H1 (cell line): ENCODE results near the gene WDR13. TPM values are rescaled to one million over a fixed set of nuclear protein-coding genes. Genes with fewer than 3 reads are reported as not detected.
A peak's percentile ranks its signal among the peaks of the same experiment; 100 is the strongest.

ENCODE experiments used
- CTCF ChIA-PET: fragments of 300-600 bp; sonication (Branson Sonifier 250); formaldehyde crosslinking; loops from one replicate; lab custom pipeline; 2021; ENCODE audit not compliant: partially characterized antibody; lab: Charles Lee
- POLR2A ChIA-PET: fragments of 300-600 bp; sonication (Branson Sonifier 250); formaldehyde crosslinking; loops from one replicate; lab custom pipeline; 2021; ENCODE audit warnings: inconsistent platforms; ENCODE audit not compliant: partially characterized antibody; lab: Charles Lee
- DNase-seq, 2 experiments: peaks; one replicate each; pipeline versions ENCODE4 v3.0.0 to v3.0.0-alpha.2; 2010 to 2022; ENCODE audit warnings: low spot score in 2 of 2, low read depth in 1 of 2, mixed read lengths in 1 of 2
- FAIRE-seq: peaks from 2 replicates; lab custom pipeline; 2011; peaks lifted over from hg19 to GRCh38; lab: Jason Lieb, UNC
- H2AFZ ChIP-seq: 2 replicates; pipeline ENCODE4 v1.8.1; 2012; ENCODE audit warnings: low read length, inconsistent platforms
- H2AK5ac ChIP-seq: 2 replicates; pipeline ENCODE4 v1.6.1; 2013; ENCODE audit warnings: low read depth, low read length
- H2BK120ac ChIP-seq: replicated peaks from 2 replicates; pipeline ENCODE3; 2013; ENCODE audit warnings: low read depth, low read length, inconsistent platforms
- H2BK12ac ChIP-seq: 2 replicates; pipeline ENCODE4 v1.6.1; 2013; ENCODE audit warnings: low read depth, low read length
- H2BK15ac ChIP-seq: 2 replicates; pipeline ENCODE4 v1.6.1; 2013; ENCODE audit warnings: low read length
- H2BK20ac ChIP-seq: 2 replicates; pipeline ENCODE4 v1.6.1; 2013; ENCODE audit warnings: low read length
- H2BK5ac ChIP-seq: 2 replicates; pipeline ENCODE4 v1.6.1; 2013; ENCODE audit warnings: low read depth, low read length
- H3K14ac ChIP-seq: 2 replicates; pipeline ENCODE4 v1.6.1; 2013; ENCODE audit warnings: inconsistent platforms; ENCODE audit not compliant: insufficient read length
- H3K18ac ChIP-seq: 2 replicates; pipeline ENCODE4 v1.6.1; 2013; ENCODE audit warnings: low read length; ENCODE audit errors: extremely low read depth
- H3K23ac ChIP-seq: 2 replicates; pipeline ENCODE4 v1.6.1; 2013; ENCODE audit warnings: inconsistent platforms; ENCODE audit not compliant: insufficient read length
- H3K23me2 ChIP-seq: 2 replicates; pipeline ENCODE4 v1.6.1; 2013; ENCODE audit warnings: low read depth, low read length
- H3K27ac ChIP-seq: 2 replicates; pipeline ENCODE4 v1.6.1; 2011; ENCODE audit warnings: low read depth, low read length, inconsistent platforms
- H3K27me3 ChIP-seq, 4 experiments: replicated peaks in 1 of 4; 1 replicate in 1 of 4; 2 replicates in 3 of 4; pipeline versions ENCODE4 v1.6.1 to v1.8.1; 2011 to 2013; ENCODE audit warnings: low read length in 3 of 4, mild to moderate bottlenecking in 3 of 4, inconsistent platforms in 2 of 4, mixed read lengths in 2 of 4, moderate library complexity in 1 of 4; ENCODE audit not compliant: control insufficient read depth in 3 of 4, insufficient read depth in 3 of 4; ENCODE audit errors: extremely low read depth in 1 of 4
- H3K36me3 ChIP-seq, 4 experiments: 2 replicates each; pipeline versions ENCODE4 v1.6.1 to v1.8.1; 2011 to 2013; ENCODE audit warnings: mild to moderate bottlenecking in 4 of 4, low read length in 3 of 4, moderate library complexity in 2 of 4, control low read depth in 1 of 4, inconsistent platforms in 1 of 4; ENCODE audit not compliant: insufficient read depth in 4 of 4, control insufficient read depth in 2 of 4
- H3K4ac ChIP-seq: replicated peaks from 2 replicates; pipeline ENCODE3; 2013; ENCODE audit warnings: low read length, low read depth, mixed read lengths, inconsistent platforms; ENCODE audit not compliant: insufficient read length
- H3K4me1 ChIP-seq, 4 experiments: replicated peaks in 1 of 4; 1 replicate in 1 of 4; 2 replicates in 3 of 4; pipeline versions ENCODE4 v1.6.1 to v1.8.1; 2011 to 2013; ENCODE audit warnings: low read length in 3 of 4, inconsistent platforms in 2 of 4, mixed read lengths in 1 of 4; ENCODE audit not compliant: insufficient read depth in 4 of 4, control insufficient read depth in 3 of 4
- H3K4me2 ChIP-seq, 2 experiments: 2 replicates each; pipeline versions ENCODE4 v1.6.1 to v1.8.1; 2011 to 2013; ENCODE audit warnings: low read depth in 2 of 2, low read length in 2 of 2, control low read depth in 1 of 2, inconsistent platforms in 1 of 2, mild to moderate bottlenecking in 1 of 2; ENCODE audit not compliant: insufficient read depth in 1 of 2
- H3K4me3 ChIP-seq, 4 experiments: fragments of 200-600, 300-600 bp in 1 of 4; sonication (generic), shearing (Covaris generic), sonication (Bioruptor Twin) in 1 of 4; 2 replicates each; pipeline versions ENCODE4 v1.5.1 to v1.8.1; 2011 to 2016; ENCODE audit warnings: low read length in 4 of 4, low read depth in 3 of 4, control low read depth in 2 of 4, inconsistent platforms in 2 of 4, mild to moderate bottlenecking in 2 of 4, mixed read lengths in 1 of 4, moderate library complexity in 1 of 4; ENCODE audit not compliant: insufficient read depth in 2 of 4; ENCODE audit errors: extremely low read depth in 1 of 4
- H3K56ac ChIP-seq: replicated peaks from 2 replicates; pipeline ENCODE3; 2013; ENCODE audit warnings: low read depth, mild to moderate bottlenecking, mixed read lengths, low read length, inconsistent platforms; ENCODE audit not compliant: insufficient read length
- H3K79me1 ChIP-seq: 2 replicates; pipeline ENCODE4 v1.6.1; 2013; ENCODE audit warnings: low read depth, low read length, control low read depth
- H3K79me2 ChIP-seq, 2 experiments: 2 replicates each; pipeline versions ENCODE4 v1.6.1 to v1.8.1; 2012 to 2013; ENCODE audit warnings: low read length in 2 of 2, mild to moderate bottlenecking in 2 of 2, inconsistent platforms in 1 of 2; ENCODE audit not compliant: insufficient read depth in 2 of 2, control insufficient read depth in 1 of 2
- H3K9ac ChIP-seq, 4 experiments: replicated peaks in 1 of 4; 1 replicate in 1 of 4; 2 replicates in 3 of 4; pipeline versions ENCODE4 v1.6.1 to v1.8.1; 2011 to 2013; ENCODE audit warnings: low read depth in 3 of 4, low read length in 3 of 4, control low read depth in 2 of 4, mild to moderate bottlenecking in 2 of 4, moderate library complexity in 2 of 4, inconsistent platforms in 1 of 4; ENCODE audit errors: extremely low read depth in 1 of 4
- H3K9me3 ChIP-seq, 2 experiments: 2 replicates each; pipeline versions ENCODE4 v1.6.1 to v1.8.1; 2012 to 2013; ENCODE audit warnings: mild to moderate bottlenecking in 2 of 2, moderate library complexity in 2 of 2, control low read depth in 1 of 2, inconsistent platforms in 1 of 2, low read depth in 1 of 2, low read length in 1 of 2, mixed read lengths in 1 of 2; ENCODE audit not compliant: insufficient read depth in 2 of 2
- H4K20me1 ChIP-seq, 2 experiments: replicated peaks in 1 of 2; 2 replicates each; pipeline versions ENCODE3 to v1.8.1; 2011 to 2013; ENCODE audit warnings: inconsistent platforms in 2 of 2, low read length in 2 of 2, mild to moderate bottlenecking in 1 of 2; ENCODE audit not compliant: insufficient read depth in 2 of 2, control insufficient read depth in 1 of 2
- H4K5ac ChIP-seq: 2 replicates; pipeline ENCODE4 v1.6.1; 2013; ENCODE audit warnings: low read length, low read depth, mixed read lengths, inconsistent platforms; ENCODE audit not compliant: insufficient read length
- H4K8ac ChIP-seq: 2 replicates; pipeline ENCODE4 v1.8.0; 2013; ENCODE audit warnings: mild to moderate bottlenecking, moderate library complexity, low read length, inconsistent platforms; ENCODE audit not compliant: insufficient read depth; ENCODE audit errors: extremely low read depth
- H4K91ac ChIP-seq: replicated peaks from 2 replicates; pipeline ENCODE3; 2013; ENCODE audit warnings: low read length, mixed read lengths, inconsistent platforms; ENCODE audit not compliant: insufficient read length
- ASH2L ChIP-seq: fragments of 200-600, 300-600 bp; sonication (generic); IDR thresholded peaks from one replicate; pipeline ENCODE4 v1.7.1; 2017; ENCODE audit warnings: low read length
- BRCA1 ChIP-seq: IDR thresholded peaks from 2 replicates; pipeline ENCODE4 v1.6.1; 2012; ENCODE audit warnings: low read depth, low read length, improper control_type of control experiment
- EP300 ChIP-seq, 2 experiments: IDR thresholded peaks; 1 replicate in 1 of 2; 2 replicates in 1 of 2; pipeline ENCODE4 v1.6.1; 2011 to 2012; ENCODE audit warnings: low read depth in 2 of 2, low read length in 2 of 2, mild to moderate bottlenecking in 2 of 2, borderline replicate concordance in 1 of 2, inconsistent platforms in 1 of 2, moderate library complexity in 1 of 2
- HDAC6 ChIP-seq: IDR thresholded peaks from one replicate; pipeline ENCODE4 v1.7.1; 2012; ENCODE audit warnings: low read depth, mild to moderate bottlenecking, inconsistent platforms, low read length, moderate library complexity
- PHF8 ChIP-seq: fragments of 200-600 bp; sonication (generic); conservative IDR thresholded peaks from 2 replicates; pipeline ENCODE4 v1.7.1; 2012; ENCODE audit warnings: low read depth, mild to moderate bottlenecking, inconsistent platforms, low read length, moderate library complexity
- POLR2A ChIP-seq, 2 experiments: IDR thresholded peaks; 1 replicate in 1 of 2; 2 replicates in 1 of 2; pipeline ENCODE4 v1.6.1; 2011; ENCODE audit warnings: low read depth in 2 of 2, low read length in 2 of 2, mild to moderate bottlenecking in 2 of 2; ENCODE audit errors: control extremely low read depth in 1 of 2
- POLR2AphosphoS5 ChIP-seq: IDR thresholded peaks from 2 replicates; pipeline ENCODE4 v1.6.1; 2011; ENCODE audit warnings: low read depth, low read length
- RAD21 ChIP-seq, 2 experiments: IDR thresholded peaks in 1 of 2; conservative IDR thresholded peaks in 1 of 2; 2 replicates each; pipeline ENCODE4 v1.6.1; 2011; ENCODE audit warnings: low read depth in 2 of 2, low read length in 2 of 2, improper control_type of control experiment in 1 of 2, inconsistent platforms in 1 of 2, mild to moderate bottlenecking in 1 of 2, moderate library complexity in 1 of 2
- SIN3A ChIP-seq, 2 experiments: IDR thresholded peaks in 1 of 2; conservative IDR thresholded peaks in 1 of 2; 2 replicates each; pipeline ENCODE4 v1.6.1; 2011 to 2012; ENCODE audit warnings: low read length in 2 of 2, improper control_type of control experiment in 1 of 2, low read depth in 1 of 2, mild to moderate bottlenecking in 1 of 2
- WGBS, 2 experiments: shearing (Covaris generic) in 1 of 2; methylation state at CpG; one replicate each; pipeline versions ENCODE4 v1.1.6 to v1.1.7; 2013 to 2015; ENCODE audit warnings: low lambda C conversion rate in 2 of 2, mixed read lengths in 2 of 2, inconsistent platforms in 1 of 2, low coverage in 1 of 2, missing lambda C conversion rate in 1 of 2; ENCODE audit not compliant: insufficient replicate concordance in 2 of 2, insufficient coverage in 1 of 2, insufficient read length in 1 of 2; ENCODE audit errors: extremely low coverage in 1 of 2, missing lambda C conversion rate in 1 of 2; 5-methylcytosine and 5-hydroxymethylcytosine counted together
- polyA plus RNA-seq, 7 experiments: library from polyadenylated mRNA; depleted of rRNA in 3 of 7; stranded (reverse) in 5 of 7; unstranded in 2 of 7; fragments of >200 nt in 5 of 7; fragments of 200-250 nt in 2 of 7; gene quantifications; 1 replicate in 5 of 7; 2 replicates in 1 of 7; 4 replicates in 1 of 7; pipeline versions ENCODE4 v1.2.1 to v1.2.3, GENCODE V29; 2011 to 2013; ENCODE audit warnings: missing spikeins in 2 of 7, mixed read lengths in 2 of 7
- total RNA-seq: library from RNA; stranded (reverse); fragmentation: NEBNext Ultra II Directional; extraction: Animal tissue kit (Norgen Biotek cat#: 25700); gene quantifications from 2 replicates; pipeline ENCODE4 v1.2.1, GENCODE V29; 2021
- TF ChIP-seq, protein P1 (sequence below): IDR thresholded peaks from 2 replicates; pipeline ENCODE4 v1.6.1; 2012; ENCODE audit warnings: low read length, inconsistent platforms
- TF ChIP-seq, protein P2 (sequence below): IDR thresholded peaks from 2 replicates; pipeline ENCODE4 v1.6.1; 2012; ENCODE audit warnings: inconsistent platforms

Gene WDR13
- total and polyA plus RNA-seq, 2 of the 8 experiments (the other 6 are each of a cell fraction or from before 2014, with no cell fraction given): 19.4 to 46.3 TPM

DNA sequence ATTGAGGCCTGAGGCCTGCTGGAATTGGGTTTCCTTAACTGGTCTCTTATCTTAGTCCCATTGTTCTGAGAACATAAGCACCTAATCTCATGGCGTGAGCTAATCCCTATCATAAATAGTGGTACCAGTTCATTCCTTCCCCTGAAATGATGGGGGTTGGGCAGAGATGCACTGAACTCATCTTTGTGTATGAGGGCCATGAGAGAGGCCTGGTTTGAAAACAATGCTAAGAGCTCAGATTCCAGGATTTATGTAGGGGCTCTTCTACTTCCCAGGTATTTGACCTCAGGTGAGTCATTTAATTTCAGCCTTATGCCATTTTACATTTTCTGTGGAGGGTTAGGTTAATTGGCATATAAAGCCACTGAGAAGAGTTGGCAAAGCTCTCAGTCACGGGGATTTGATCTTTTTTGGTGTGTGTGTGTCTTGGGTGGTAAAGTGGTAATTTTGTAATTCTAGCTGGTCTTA is 18.6 kb upstream of the WDR13 start:
- Histone ChIP-seq H3K18ac (no peak overlapping the region), H4K5ac (no peak overlapping the region), H3K27ac (no peak overlapping the region), H3K4me3 (no peak overlapping the region), H4K20me1 (no peaks in the 10 kb centered on the region), H3K36me3 (peaks cover 16 to 39% (median 27%) of the 10 kb centered on the region in 4 experiments), H3K14ac (no peak overlapping the region), H2BK15ac (no peak overlapping the region), H3K56ac (no peak overlapping the region), H2BK20ac (no peak overlapping the region), H2BK120ac (no peak overlapping the region), H3K9ac (no peak overlapping the region), H3K23ac (no peak overlapping the region), H4K91ac (no peak overlapping the region), H3K9me3 (no peaks in the 10 kb centered on the region), H3K27me3 (no peaks in the 10 kb centered on the region), H4K8ac (no peak overlapping the region), H3K4me1 (peaks cover 0 to 5% (median 0%) of the 10 kb centered on the region in 4 experiments; a peak in 5 of 7 replicates), H3K4me2 (no peak overlapping the region), H2AK5ac (no peak overlapping the region), H3K79me2 (peaks cover 0 to 17% of the 10 kb centered on the region in 2 experiments; a peak in 2 of 4 replicates), H2BK5ac (no peak overlapping the region), H3K79me1 (peaks cover 7% of the 10 kb centered on the region), H2BK12ac (no peak overlapping the region), H3K23me2 (peaks cover 4% of the 10 kb centered on the region; the same call in 1 of the 2 replicates), H3K4ac (no peak overlapping the region), H2AFZ (no peak overlapping the region)
- WGBS, 2 experiments: 92% methylated on average over 2 of the region's 2 CpGs; no CpG with 5 or more reads in 1 of the 2 experiments
- no peak for DNase-seq
- no peak for FAIRE-seq
- CTCF ChIA-PET: no interaction called here
- POLR2A ChIA-PET: interaction anchor here (0.5 to 2.8 kb wide), 15 partner anchors 10 to 405 kb away, joined by 3 to 27 read pairs (median 4); partner anchors contain the start of gene WDR13
- no peak for TF ChIP-seq HDAC6
- no peak for TF ChIP-seq RAD21 (IDR thresholded peaks at IDR 0.05 in 1 of 2, conservative IDR thresholded peaks at IDR 0.05 in 1 of 2; ENCODE audit: low read depth in 2 of 2, low read length in 2 of 2)
- no peak for TF ChIP-seq BRCA1
- no peak for TF ChIP-seq SIN3A (conservative IDR thresholded peaks at IDR 0.05 in 1 of 2, IDR thresholded peaks at IDR 0.05 in 1 of 2; ENCODE audit: low read depth in 1 of 2, low read length in 2 of 2)
- TF ChIP-seq, protein P1, sequence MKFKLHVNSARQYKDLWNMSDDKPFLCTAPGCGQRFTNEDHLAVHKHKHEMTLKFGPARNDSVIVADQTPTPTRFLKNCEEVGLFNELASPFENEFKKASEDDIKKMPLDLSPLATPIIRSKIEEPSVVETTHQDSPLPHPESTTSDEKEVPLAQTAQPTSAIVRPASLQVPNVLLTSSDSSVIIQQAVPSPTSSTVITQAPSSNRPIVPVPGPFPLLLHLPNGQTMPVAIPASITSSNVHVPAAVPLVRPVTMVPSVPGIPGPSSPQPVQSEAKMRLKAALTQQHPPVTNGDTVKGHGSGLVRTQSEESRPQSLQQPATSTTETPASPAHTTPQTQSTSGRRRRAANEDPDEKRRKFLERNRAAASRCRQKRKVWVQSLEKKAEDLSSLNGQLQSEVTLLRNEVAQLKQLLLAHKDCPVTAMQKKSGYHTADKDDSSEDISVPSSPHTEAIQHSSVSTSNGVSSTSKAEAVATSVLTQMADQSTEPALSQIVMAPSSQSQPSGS: 0 out of 2 replicates have a peak, but pooled peaks have one; percentile 24
- 0 out of 2 replicates have a peak, but pooled peaks have one; percentile 50 for TF ChIP-seq POLR2AphosphoS5
- peak; percentile 29 to 69 for TF ChIP-seq POLR2A (IDR thresholded peaks at IDR 0.05; ENCODE audit: control extremely low read depth in 1 of 2, low read depth in 2 of 2, low read length in 2 of 2)
- TF ChIP-seq ASH2L: no peak
- no peak for TF ChIP-seq EP300 (IDR thresholded peaks at IDR 0.05; ENCODE audit: borderline replicate concordance in 1 of 2, low read depth in 2 of 2, low read length in 2 of 2)
- no peak for TF ChIP-seq PHF8
- TF ChIP-seq, protein P2, sequence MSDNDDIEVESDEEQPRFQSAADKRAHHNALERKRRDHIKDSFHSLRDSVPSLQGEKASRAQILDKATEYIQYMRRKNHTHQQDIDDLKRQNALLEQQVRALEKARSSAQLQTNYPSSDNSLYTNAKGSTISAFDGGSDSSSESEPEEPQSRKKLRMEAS: no peak
